NOMO-1 treated with DMSO at 0.1 percent for 48 hours (cell line): ENCODE results near the gene JAZF1.

Experiments used
- DNase-seq: peaks from one replicate; lab custom pipeline; 2025; ENCODE audit not compliant: unreplicated experiment; lab: John Stamatoyannopoulos, UW

Gene JAZF1

DNA sequence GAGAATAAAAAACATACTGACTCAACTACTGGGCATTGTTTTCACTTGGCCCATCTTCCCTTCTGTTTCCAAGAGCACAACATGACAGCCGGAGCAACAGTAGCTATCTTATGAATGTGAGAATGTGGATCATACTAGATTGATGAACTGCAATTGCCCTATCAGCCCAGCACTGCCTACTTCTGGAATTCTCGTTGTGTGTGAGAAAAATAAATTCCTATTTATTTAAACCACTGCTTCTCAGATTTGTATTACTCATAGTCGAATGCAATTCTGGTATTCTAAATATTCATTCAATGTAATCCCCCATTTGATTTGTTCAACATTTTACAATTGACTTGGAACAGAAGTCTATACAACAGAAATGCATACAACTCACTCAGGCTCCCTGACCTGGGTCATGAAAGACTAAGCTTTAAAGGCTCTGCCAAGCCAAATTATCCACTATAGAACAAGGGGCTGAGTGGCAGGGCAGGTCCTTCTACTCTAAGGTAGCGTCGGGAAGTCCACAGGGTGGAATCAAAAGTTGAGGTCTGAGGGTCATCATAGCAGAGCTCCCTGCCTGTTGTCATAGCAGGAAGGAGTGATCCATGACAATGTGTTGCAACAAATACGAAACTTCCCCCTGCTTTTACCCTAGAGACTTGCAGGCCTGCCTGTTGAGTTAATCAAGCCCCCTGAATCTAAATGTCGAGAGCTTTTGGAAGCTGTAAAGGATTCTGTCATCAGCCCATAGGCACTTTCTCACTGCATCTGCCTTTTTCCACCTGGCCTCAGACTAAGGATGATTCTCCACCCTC, 12.4 kb upstream of the JAZF1 start:
- DNase-seq, result peak; percentile 55

DNA sequence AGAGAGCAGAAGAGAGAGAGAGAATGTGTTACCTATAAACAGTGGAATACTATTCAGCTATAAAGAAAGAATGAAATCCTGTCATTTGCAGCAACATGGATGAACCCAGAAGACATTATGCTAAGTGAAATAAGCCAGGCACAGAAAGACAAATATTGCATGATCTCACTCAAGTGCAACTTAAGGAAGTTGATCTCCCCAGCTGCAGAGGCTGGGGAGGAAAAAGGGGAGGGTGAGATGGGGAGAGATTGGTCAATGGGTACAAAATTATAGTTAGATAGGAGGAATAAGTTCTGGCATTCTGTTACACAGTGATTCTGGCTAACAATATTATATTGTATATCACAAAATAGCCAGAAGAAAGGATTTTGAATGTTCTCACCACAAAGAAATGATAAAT, 11.2 kb upstream of the JAZF1 start:
- DNase-seq, result no peak

DNA sequence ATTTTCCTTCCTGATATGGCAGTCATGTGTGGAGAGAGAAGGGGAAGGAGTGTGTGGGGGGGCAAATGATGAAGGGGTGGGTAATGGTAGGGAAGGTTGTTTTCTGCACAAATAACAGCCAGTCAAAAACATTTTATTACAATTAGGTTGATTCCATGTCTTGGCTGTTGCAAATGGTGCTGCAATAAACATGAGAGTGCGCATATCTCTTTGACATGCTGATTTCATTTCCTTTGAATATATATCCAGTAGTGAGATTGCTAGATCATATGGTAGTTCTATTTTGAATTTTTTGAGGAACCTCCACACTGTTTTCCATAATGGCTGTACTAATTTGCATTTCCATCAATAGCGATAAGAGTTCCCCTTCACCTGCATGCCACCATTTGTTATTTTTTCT, 10.6 kb upstream of the JAZF1 start:
- DNase-seq, result no peak

DNA sequence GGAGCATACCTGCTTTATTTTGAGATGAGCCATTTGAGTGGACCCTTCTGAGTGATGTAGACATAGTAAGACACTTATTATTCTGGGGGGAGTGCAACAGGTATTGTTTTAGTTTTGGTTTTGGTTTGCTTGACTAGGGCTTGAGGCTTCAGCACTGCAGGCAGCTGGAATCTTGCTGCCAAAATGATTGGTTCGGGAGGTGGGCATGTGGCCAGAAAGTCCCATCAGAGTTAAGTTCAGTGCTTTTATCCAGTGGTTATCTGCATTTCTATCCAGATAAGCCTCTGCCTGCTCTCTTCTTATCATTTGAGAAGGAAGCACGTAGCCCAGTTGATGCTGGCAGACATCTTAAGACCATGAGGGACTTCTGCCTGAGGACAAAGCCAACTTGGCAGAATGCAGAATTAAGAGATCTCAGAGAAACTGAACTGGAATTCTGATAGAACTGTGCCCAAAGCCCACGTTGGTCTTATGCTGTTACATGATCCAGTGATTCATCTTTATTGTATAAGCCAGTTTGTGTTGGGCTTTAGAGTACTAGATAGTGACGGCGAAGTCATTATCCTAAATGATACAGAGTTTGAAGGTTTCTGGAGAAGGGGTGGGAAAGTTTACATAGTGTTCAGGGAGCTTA, 9.6 kb upstream of the JAZF1 start:
- no peak for DNase-seq

DNA sequence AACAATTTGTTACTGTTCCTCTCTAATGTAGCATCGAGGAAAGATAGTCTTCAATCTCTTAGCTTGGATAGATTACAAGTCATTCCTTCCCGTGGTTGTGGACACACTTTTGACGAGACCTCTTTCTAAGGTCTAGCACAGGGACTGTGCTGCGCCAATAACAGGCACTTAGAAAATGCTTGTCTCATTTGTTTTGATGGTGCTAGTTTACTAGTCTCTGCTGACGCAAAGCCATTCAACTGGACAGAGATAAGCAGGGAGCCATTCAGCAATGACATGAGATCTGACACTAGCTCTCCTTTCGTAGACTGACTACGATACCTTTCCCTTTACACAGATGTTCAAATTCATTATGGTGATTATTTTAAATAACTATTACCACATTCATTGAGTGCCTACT, 6.4 kb upstream of the JAZF1 start:
- no peak for DNase-seq

DNA sequence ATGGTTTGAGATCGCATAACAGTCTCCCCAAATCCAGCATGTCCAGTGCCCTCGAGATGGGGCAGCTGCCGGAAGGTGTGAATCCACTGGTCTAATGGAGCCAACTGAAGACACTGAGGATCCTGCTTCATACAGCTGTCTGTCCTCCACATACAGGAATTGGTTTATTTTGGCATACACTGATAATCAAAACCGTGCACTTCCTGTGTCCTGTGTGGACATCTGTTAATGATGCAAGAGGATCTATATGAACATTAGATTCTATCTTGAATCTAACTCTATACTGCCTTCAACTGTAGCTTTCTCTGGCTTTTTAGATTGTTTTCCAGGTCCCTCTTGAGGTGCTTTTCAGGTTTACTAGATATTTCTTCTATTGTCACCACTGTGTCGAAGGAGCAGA, 3.0 kb upstream of the JAZF1 start:
- no peak for DNase-seq

DNA sequence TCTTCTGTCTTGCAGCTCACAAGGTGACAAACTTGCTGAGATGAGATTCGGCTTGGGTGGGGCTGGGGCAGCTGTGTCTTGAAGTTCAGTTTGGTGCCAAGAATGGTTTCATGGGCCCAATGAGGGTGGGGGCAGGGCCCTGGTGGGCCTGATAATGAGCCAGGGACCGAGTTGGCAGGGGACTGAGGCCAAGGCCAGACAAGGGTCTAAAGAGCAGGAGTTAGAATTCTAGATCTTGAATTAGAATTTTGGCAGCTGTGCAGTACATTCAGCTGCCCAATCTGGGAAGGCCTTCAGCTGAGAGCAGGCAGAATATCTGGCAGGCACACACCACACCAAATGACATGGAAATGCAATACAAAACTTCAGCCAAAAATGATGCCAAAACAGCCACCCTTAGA, 1.5 kb upstream of the JAZF1 start:
- no peak for DNase-seq

GRCh38 chr7:28181416-28181815, 821 bp upstream of the JAZF1 start:
- DNase-seq, result no peak

DNA sequence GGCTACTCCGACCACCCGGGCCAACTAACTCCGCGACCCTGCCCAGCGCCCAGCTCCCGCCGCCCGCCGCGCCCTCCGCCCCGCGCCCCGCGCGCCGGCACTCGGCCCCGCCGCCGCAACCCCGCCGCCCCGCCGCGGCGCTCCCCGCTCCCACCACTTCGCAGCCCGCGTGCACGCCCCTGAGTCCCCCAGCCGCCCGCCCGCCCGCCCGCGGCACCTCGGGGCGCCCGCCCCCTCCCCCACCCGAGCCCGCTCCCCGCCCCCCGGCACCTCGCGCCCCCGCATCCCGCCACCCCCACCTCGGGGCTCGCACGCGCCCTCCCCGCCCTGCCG, 598 bp downstream of the JAZF1 start:
- DNase-seq, result no peak

DNA sequence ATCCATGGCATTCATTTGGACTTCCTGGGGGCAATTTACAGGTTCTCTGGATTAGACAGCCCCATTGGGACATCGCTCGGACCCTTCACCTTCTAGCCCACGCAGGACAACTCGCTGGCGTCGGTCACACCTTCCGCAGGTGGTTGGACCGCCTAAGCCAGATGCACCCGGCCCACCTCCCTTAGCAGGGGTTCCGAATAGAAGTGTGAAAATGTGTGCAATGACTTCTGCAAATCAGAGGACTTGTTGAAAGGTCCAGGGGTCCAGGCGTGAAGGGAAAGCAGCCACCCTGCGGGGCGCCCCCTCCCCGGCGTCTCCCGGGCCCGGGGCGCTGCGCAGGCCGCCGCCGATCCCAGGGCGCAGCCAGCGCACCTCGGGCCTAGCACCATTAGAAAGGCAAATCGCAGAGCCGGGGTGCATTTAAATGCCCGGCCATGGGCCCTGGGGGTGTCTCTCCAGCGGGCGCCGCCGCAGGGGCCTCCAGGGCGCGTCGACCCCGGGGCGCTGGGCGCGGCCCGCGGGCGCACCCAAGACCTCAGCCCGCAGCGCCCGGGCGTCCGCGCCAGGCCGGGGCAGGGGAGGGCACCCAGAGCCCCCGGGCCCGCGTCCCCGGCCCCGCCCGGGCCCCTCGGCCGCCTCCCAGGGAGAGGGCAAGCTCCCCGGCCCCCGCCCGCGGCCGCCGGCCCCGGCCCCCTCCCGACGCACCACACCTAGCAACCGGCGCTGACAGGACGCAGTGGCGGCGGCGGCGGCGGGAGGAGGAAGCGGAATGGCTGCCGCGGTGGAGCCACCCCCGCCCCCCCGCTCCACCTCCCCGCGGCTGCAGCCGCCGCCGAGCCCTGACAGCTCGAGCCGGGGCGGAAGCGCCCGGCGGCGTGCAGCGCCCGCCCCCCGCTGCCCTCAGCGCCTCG, 1.2 kb downstream of the JAZF1 start:
- DNase-seq, result peak; percentile 66

DNA sequence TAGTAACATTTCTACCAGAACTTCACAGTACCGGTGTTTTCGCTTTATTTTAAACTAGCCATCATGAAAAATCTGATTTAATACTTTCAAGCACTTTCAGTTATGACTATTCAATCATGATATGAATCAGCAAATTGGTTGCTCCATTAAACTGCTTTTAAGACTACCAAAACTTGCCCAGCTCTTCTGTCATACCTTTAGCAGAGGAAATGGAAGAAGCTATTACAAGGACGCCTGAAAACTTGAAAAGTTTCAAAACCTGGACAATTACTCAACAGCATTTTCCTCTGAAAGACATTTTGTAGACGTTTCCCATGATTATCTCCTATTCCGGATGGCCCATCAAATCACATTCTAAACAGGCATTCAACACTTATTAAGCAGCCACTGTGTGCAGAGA, 2.0 kb downstream of the JAZF1 start:
- DNase-seq, result peak; percentile 40

DNA sequence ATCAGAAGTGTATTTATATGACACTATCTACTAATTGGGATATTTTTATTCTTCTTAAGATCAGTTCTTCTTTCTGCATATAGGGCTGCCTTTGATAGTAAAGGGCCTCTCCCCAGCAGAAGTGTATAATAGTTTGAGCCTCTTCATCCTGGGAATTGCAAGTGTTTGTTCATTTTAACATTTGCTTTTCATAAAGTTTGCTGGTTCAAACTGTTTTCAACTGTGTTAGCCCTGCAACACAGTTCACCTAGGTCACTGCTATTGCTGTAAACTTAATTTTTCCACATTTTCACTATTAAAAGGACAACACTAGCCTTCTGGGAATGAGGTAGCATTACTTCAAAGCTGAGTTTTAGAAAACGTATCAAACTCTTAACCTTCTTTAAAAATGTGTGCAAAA, 2.8 kb downstream of the JAZF1 start:
- DNase-seq, result no peak

DNA sequence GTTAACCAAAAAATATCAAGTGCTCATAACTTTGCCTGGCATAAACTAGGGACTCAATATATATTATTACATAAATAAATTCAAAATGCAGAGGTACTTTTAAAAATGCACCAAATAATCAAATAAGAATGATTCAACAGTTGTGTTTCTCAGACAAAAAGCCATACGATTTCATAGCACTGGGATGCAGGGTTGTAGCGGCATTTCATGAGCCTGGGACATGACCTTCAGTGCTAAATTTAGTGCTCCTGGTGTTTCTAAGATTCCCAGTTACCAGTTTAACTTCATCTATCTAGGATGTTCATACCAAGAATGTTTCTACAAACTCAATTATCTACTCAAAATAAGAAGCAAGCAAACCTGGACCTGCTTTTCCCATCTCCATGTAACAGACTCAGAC, 4.0 kb downstream of the JAZF1 start:
- DNase-seq, result no peak

- no peak for DNase-seq
These were observed 4.4 kb downstream of the JAZF1 start for GRCh38 chr7:28176174-28176573.

DNA sequence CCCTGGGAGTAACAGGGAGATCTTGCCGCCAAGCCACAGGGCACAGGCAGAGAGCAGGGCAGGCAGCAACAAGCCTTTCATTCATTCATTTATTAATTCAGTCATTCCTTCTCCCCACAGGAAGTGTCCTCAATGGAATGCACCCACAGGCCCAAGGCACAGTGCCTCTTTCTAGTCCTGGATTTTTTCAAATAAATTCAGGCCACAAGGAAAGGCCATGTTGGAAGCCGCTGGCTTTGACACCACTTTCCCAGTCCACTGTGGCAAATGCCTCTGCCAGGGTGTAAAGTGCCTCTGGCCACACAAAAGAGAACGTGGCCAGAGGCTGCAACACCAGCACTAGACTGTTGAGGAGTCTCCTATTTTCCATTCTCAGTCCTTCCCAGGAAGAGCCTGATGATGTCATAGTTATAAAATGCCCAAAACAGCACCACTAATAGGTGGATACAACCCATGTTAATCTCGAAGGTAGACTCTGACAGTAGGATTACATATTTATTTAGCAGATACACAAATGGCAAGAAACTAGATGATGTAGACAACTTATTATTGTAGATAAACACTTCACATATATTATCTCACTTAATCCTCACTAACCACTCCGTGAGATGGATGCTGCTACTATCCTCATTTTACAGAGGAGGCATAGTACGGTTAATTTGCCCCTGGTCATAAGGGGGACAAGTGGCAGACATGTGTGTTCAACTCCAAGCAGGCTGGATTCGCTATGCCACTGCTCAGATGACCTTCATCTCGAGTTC, 5.5 kb downstream of the JAZF1 start:
- DNase-seq, result no peak

- no peak for DNase-seq
These were observed 6.2 kb downstream of the JAZF1 start for GRCh38 chr7:28174442-28174841.

- no peak for DNase-seq
These were observed 7.1 kb downstream of the JAZF1 start for GRCh38 chr7:28173531-28173930.

GRCh38 chr7:28172958-28173357, 7.6 kb downstream of the JAZF1 start:
- no peak for DNase-seq

- no peak for DNase-seq
These were observed 9.9 kb downstream of the JAZF1 start for GRCh38 chr7:28170701-28171100.

- DNase-seq, result no peak
These were observed 11.4 kb downstream of the JAZF1 start for GRCh38 chr7:28169230-28169629.
